ENCODE measurements around the gene DNAH3. TPM values are rescaled to one million over a fixed set of nuclear protein-coding genes. Genes with fewer than 3 reads are reported as not detected.

The DNAH3 gene
- total and polyA plus RNA-seq, 2 of the 13 experiments (the other 11 are each of a cell fraction or from before 2014, with no cell fraction given): 0.07 to 0.08 TPM

DNA sequence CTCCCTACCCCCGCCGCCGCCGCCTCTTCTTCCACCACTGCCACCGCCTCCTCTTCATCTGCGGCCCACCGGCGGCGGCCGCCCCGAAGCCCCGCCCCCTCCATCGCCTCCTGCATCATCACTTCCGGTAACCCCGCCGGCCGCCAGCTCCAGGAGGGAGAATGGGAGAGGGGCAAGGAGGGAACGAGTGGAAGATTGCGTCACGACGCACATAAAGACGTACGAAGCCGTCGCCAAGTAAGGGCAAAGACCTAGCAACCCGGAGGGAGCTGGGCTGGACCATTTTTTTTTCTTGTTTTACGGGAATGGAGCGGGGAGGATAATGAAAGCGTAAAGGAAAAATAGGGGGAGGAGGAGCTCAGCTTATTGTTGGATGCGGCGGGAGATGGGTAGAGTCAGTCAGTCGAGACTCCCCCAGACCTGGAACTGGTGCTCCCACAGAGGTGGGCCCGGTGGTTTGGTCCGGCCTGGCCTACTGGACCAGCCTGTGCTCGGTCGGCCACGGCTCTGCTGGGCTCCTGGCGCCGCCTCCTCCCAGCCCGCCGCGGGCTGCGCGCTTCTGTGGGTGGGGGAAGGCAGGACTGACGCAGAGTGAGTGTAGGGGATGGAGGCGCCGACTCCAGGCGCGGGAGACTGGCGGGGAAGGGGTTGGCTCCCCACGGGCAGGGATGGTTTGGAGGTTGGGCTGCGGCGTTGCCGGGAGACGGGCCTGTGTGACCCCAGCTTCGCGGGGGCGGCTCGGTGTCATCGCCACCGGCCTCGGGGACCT lies 250.2 kb downstream of the DNAH3 start, which contains the start of the genes DCUN1D3 and LYRM1 (continued):
- TF ChIP-seq, protein P1, sequence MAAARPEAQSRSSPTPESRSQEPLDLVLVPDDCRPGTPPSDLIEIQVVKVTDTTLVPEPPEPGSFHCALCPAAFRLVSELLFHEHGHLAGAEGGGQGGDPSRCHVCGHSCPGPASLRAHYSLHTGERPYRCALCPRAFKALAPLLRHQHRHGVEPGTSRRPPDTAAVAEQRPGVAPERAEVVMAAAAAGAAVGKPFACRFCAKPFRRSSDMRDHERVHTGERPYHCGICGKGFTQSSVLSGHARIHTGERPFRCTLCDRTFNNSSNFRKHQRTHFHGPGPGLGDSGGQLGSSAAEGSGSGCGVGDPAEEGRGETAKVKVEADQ (CRISPR knock-in tag; IDR thresholded peaks at IDR 0.05; ENCODE audit: borderline replicate concordance): peak; percentile 92
- TF ChIP-seq, protein P2, sequence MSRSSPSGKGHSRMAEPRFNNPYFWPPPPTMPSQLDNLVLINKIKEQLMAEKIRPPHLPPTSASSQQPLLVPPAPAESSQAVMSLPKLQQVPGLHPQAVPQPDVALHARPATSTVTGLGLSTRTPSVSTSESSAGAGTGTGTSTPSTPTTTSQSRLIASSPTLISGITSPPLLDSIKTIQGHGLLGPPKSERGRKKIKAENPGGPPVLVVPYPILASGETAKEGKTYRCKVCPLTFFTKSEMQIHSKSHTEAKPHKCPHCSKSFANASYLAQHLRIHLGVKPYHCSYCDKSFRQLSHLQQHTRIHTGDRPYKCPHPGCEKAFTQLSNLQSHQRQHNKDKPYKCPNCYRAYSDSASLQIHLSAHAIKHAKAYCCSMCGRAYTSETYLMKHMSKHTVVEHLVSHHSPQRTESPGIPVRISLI (CRISPR knock-in tag; IDR thresholded peaks at IDR 0.05; ENCODE audit: borderline replicate concordance): peak; percentile 100
- TF ChIP-seq MYNN (CRISPR knock-in tag; IDR thresholded peaks at IDR 0.05; ENCODE audit: low read depth) (peak; percentile 18; the same call in 1 of the 2 replicates), ARNT2 (CRISPR knock-in tag; IDR thresholded peaks at IDR 0.05; ENCODE audit: low read depth) (peak; percentile 68; the same call in 1 of the 2 replicates), NR2C2 (CRISPR knock-in tag; IDR thresholded peaks at IDR 0.05; ENCODE audit: borderline replicate concordance) (peak; percentile 88), ZNF878 (CRISPR knock-in tag; IDR thresholded peaks at IDR 0.05) (no peak; the same call in 1 of the 2 replicates), ZNF143 (CRISPR knock-in tag; IDR thresholded peaks at IDR 0.05) (peak; percentile 59), GABPA (IDR thresholded peaks at IDR 0.05; ENCODE audit: low read depth, low read length) (peak; percentile 67), GABPA (CRISPR knock-in tag; IDR thresholded peaks at IDR 0.05; ENCODE audit: low read depth) (peak; percentile 93), HNRNPH1 (optimal IDR thresholded peaks at IDR 0.05; ENCODE audit: low read depth, low read length) (peak; percentile 74), ASH2L (IDR thresholded peaks at IDR 0.05; ENCODE audit: insufficient read length, low read depth, low read length) (peak; percentile 98), NBN (conservative IDR thresholded peaks at IDR 0.05) (no peak), ETV6 (CRISPR knock-in tag; conservative IDR thresholded peaks at IDR 0.05) (peak; percentile 60), KDM3A (CRISPR knock-in tag; IDR thresholded peaks at IDR 0.05; ENCODE audit: low read depth) (peak; percentile 95), TOE1 (CRISPR knock-in tag; IDR thresholded peaks at IDR 0.05) (no peak), CHD2 (IDR thresholded peaks at IDR 0.05; ENCODE audit: low read depth, low read length) (peak; percentile 25; the same call in 1 of the 2 replicates), YY1 (IDR thresholded peaks at IDR 0.05; ENCODE audit: insufficient read depth, insufficient replicate concordance, low read depth, low read length) (peak; percentile 67)
- TF ChIP-seq, protein P3, sequence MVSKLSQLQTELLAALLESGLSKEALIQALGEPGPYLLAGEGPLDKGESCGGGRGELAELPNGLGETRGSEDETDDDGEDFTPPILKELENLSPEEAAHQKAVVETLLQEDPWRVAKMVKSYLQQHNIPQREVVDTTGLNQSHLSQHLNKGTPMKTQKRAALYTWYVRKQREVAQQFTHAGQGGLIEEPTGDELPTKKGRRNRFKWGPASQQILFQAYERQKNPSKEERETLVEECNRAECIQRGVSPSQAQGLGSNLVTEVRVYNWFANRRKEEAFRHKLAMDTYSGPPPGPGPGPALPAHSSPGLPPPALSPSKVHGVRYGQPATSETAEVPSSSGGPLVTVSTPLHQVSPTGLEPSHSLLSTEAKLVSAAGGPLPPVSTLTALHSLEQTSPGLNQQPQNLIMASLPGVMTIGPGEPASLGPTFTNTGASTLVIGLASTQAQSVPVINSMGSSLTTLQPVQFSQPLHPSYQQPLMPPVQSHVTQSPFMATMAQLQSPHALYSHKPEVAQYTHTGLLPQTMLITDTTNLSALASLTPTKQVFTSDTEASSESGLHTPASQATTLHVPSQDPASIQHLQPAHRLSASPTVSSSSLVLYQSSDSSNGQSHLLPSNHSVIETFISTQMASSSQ (IDR thresholded peaks at IDR 0.05; ENCODE audit: low read depth): no peak
- TF ChIP-seq, protein P3 (CRISPR knock-in tag; IDR thresholded peaks at IDR 0.05; ENCODE audit: borderline replicate concordance): peak; percentile 65
- TF ChIP-seq, protein P4, sequence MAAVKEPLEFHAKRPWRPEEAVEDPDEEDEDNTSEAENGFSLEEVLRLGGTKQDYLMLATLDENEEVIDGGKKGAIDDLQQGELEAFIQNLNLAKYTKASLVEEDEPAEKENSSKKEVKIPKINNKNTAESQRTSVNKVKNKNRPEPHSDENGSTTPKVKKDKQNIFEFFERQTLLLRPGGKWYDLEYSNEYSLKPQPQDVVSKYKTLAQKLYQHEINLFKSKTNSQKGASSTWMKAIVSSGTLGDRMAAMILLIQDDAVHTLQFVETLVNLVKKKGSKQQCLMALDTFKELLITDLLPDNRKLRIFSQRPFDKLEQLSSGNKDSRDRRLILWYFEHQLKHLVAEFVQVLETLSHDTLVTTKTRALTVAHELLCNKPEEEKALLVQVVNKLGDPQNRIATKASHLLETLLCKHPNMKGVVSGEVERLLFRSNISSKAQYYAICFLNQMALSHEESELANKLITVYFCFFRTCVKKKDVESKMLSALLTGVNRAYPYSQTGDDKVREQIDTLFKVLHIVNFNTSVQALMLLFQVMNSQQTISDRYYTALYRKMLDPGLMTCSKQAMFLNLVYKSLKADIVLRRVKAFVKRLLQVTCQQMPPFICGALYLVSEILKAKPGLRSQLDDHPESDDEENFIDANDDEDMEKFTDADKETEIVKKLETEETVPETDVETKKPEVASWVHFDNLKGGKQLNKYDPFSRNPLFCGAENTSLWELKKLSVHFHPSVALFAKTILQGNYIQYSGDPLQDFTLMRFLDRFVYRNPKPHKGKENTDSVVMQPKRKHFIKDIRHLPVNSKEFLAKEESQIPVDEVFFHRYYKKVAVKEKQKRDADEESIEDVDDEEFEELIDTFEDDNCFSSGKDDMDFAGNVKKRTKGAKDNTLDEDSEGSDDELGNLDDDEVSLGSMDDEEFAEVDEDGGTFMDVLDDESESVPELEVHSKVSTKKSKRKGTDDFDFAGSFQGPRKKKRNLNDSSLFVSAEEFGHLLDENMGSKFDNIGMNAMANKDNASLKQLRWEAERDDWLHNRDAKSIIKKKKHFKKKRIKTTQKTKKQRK (IDR thresholded peaks at IDR 0.05; ENCODE audit: low read length): no peak

Measured in HepG2 (cell line).